Fibroblast of skin of left quadriceps (primary cell): Measurements from ENCODE around the gene NHP2.
A peak's percentile ranks its signal among the peaks of the same experiment; 100 is the strongest.
"Not testable (repeated sequence)": the region's sequence is repeated elsewhere in the genome, so short reads cannot be mapped to it uniquely, and the experiment has no call there.

Experiments used
- DNase-seq, 2 experiments: peaks; one replicate each; pipeline ENCODE4 v3.0.0-alpha.2; 2013; ENCODE audit warnings: low read depth in 2 of 2

NHP2 gene

DNA sequence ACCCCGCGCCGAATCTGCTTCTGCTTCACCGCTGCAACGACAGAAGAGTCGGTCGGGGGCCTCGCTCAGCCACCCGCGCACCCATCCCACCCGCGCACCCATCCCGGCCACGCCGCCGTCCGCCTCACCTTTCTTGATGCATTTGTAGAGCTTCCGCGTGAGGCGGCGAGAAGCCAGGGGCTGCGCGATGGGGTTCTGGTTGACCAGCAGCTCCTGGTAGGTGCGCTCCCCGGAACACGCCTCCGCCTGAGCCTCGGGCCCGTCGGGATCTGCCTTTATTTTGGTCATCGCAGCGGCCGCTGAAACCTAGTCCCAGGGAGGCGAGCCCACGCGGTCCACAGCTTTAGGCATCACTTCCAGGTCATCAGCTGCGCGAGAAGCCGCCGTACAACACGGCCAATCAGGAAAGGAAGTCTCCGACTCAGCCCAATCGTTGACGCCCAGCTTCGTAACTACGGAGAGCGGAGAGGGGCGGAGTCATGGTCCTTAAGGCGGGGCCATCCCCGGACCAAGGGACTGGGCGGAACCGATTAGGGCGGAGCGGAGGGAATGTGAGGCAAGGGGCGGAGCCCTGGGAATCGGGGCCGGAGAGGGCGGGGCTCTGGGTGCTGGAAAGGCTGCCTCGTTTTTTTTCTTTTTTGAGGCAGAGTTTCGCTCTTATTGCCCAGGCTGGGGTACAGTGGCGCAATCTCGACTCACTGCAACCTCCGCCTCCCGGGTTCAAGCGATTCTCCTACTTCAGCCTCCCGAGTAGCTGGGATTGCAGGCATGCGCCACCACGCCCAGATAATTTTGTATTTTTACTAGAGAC is at the start of gene NHP2:
NHP2 (minus strand) TSS at position 356 of the 811 bp plus-strand sequence; CDS start at position 288, 68 bp downstream.
- DNase-seq, result peak; percentile 97

DNA sequence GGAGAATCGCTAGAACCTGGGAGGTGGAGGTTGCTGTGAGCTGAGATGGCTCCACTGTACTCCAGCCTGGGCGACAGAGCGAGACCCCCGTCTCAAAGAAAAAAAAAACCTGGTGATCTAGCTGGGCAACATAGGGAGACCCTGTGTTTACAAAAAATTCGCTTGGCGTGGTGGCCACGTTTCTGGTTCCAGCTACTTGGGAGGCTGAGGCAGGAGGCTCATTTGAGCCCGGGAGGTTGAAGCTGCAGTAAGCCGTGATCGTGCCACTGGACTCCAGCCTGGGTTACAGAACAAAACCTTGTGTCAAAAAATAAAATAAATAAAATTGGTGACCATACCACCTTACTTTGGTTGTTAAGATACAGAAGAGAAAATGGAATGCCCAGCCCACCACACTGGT is 48.9 kb upstream of the NHP2 start:
- DNase-seq, result no peak

DNA sequence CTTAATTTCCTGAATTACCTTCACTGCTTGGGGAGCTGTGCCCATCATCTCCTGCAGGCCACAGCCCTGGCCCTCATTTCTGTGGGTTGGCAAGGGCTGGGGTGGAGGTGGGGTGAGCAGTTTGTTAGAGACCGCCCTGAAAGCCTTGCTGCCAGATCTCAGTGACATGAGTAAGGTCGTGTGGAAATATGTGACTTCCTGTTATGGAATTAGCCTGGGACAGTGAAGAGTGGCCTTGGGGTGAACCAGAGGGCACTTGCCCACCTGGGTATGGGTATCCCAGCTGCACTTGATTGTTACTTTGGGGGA is 48.2 kb upstream of the NHP2 start:
- DNase-seq, result no peak

DNA sequence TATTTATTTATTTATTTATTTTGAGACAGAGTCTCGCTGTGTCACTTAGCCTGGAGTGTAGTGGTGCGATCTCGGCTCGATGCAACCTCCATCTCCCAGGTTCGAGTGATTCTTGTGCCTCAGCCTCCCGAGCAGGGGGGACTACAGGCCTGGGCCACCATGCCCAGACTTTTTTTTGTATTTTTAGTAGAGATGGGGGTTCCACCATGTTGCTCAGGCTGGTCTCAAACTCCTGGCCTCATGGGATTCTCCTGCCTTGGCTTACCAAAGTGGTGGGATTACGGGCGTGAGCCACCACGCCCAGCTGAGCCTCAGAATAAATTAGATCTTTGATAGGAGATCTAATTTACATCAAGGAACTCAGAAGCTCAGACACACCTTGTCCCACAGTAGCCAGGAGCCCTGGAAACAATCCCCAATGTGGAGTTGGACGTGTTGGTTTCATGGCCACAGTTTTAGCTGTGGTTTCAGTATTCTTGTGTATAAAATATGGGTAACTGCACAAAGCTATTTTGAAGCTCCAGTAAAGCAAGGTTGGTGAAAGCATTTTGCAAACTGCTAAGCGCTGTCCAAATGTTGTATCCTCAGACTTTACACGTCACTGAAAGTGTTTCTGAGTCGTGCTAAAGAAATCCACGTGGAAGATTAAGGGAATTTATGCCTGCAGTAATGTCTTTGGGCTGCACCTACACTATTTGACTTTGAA is 47.7 kb upstream of the NHP2 start:
- no peak for DNase-seq

DNA sequence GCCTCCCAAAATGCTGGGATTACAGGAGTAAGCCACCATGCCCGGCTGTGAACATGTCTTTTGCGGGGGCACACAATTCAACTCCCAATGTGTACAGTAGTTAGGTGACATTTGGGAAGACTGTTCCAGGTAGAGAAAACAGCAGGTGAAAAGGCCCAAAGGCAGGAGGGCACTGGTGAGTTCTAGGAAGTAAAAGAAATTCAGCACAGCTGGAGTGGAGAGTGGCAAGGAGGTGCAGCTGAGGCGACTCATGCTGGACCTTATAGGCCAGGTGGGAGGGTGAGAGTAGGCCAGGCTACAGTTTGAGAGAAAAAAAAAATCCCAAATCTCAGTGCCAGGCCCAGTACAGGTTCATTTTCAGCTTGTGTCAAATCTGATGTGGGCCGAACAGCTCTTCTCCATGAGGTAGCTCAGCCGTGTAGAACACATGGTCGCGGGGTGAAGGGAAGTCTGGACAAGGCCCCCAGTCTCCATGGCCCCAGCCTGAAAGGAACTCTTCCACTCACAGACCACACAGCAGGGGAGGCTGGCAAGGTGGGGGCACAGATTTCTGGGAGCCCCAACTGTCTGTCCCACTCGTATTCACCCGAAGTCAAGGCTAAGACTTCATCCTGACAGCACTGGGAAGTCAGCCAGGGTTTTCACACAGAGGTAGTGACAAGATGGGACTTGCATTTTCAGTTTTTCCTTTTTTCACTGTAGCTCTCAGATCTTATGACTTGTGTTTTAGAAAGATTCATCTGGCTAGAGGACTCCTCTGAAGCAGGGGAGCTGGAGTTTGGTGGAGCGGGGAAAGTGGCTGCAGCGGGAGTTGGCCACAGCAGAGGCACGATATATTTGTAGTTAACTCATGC is 46.1 kb upstream of the NHP2 start:
- DNase-seq, result no peak

DNA sequence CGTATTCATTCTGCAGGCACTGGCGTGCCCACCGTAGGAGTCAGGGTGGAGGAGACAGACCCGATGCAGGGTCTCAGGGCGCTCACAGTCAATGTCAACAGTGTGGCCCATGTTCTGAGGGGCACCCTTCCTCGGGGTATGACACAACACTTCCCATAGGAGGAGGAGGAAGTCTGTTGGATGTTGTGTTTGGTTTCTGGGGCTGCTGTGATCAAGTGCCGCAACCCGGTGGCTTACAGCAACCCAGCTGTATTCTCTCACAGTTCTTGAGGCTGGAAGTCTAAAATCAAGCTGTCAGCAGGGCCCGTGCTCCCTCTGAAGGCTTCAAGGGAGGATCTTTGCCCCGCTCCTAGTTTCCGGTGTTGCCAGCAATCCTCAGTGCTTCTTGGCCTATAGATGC is 45.0 kb upstream of the NHP2 start:
- DNase-seq, result no peak

DNA sequence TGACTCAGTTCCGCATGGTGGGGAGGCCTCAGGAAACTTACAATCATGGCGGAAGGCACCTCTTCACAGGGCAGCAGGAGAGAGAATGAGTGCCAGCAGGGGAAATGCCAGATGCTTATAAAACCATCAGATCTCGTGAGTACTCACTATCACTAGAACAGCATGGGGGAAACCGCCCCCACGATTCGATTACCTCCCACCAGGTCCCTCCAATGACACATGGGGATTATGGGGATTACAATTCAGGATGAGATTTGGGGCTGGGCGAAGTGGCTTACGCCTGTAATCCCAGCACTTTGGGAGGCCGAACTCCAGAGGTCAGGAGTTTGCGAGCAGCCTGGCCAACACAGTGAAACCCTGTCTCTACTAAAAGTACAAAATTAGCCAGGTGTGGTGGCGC is 44.5 kb upstream of the NHP2 start:
- DNase-seq, result not testable (repeated sequence)

DNA sequence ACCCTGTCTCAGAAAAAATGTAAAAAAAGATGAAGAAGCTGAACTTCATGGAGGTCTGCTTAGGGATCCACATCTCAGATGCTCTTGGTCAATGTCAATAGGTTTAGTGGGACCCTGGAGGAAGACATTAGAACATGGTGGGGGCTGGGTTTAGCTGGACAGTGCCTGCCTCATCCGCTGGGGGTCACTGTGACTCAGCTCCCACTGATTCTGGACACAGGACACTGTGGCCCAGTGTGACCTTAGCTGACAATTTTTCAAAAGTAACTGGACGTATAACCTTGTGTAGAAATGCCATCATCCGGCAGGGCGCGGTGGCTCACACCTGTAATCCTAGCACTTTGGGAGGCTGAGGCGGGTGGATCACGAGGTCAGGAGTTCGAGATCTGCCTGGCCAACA is 43.3 kb upstream of the NHP2 start:
- no peak for DNase-seq

DNA sequence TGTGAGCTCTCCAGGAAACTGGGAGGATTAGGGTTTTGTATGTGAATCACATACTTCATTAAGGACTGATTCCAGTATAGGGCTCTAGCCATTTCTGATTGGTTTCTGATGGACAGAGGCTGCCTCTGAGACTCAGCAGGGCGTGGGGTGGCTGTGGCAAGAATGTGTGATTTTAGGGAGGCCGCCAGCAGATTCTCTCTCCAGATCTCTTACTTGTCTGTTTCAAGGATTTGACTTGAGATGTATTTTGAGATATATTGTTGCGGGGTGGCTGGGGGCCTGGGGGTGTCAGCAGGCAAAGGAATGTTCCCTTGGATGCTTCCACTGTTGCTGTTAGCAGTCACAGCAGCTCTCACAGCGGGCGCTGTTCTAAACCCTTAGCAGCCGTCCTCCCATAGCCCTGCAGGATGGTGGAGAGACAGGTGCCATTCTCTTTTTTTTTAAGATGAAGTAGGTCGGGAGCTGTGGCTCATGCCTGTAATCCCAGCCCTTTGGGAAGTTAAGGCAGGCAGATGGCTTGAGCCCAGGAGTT is 42.7 kb upstream of the NHP2 start:
- no peak for DNase-seq

DNA sequence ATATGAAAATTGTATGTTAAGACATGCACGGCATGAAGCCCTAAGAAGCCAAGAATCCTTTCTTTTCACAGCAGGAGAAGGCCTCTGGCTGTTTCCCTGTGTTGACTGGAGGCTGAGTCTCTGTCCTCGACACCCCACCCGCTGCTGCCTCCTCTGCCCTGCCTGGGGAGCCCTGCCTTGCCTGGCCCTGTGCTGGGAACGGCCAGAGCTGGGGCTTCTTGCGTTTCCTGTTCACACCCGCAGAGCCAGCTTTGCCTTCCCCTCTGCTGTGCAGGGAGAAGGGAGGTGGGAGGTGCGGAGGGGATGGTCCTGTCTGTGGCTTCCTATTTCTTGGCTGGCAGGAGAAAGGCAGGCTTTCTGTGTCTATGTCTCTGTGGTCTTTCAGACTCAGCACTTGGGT is 40.3 kb upstream of the NHP2 start:
- DNase-seq, result no peak

DNA sequence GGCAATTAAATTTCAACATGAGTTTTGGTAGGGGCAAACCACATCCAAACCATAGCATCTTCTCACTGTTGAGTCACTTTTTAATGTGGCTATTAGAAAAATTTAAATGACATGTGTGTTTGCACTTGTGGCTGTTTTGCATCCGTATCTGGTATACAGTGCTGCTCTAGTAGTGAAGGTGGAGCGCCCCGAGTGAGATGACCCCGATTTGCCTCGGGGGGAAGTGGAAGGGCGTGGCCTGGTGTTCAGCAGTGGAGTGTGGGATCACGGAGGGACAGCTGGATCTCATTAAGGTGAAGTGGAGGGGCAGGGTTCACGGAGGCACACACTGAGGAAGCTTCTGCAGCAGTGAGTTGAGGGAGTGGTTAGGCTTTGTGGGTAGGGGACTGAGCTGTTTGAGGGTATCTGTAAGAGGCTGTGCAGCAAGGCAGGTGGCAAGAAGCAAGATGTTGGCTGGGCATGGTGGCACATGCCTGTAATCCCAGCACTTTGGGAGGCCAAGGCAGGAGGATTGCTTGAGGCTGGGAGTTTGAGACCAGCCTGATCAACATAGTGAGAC is 39.6 kb upstream of the NHP2 start:
- DNase-seq, result no peak

DNA sequence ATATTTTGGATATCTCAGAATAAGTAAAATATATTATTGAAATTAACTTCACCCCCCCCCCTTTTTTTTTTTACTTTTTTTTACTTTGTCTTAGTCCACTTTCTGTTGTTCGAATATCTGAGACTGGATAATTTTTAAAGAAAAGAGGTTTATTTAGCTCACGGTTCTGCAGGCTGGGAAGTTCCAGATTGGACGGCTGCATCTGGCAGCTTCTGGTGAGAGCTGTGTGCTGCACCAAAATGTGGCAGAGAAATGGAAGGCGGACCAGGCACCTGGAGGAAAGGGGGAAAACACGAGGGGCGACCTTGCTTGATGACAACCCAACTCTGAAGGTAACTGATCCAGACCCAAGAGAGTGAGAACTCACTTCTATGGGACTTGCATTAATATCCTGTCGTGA is 39.1 kb upstream of the NHP2 start:
- no peak for DNase-seq

DNA sequence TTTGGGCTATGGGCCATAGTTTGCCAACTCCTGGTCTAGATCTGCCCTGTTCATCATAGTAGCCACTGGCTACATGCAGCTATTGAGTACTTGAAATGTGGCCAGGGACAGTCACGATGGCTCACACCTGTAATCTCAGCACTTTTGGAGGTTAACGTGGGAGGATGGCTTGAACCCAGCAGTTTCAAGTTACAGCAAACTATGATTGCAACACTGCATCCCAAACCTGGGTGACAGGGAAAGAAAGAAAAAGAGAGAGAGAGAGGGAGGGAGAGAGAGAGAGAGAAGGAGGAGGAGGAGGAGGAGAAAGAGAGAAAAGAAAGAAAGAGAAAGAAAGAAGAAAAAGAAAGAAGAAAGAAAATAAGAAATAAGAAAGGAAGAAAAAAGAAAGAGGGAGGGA is 38.6 kb upstream of the NHP2 start:
- DNase-seq, result no peak

DNA sequence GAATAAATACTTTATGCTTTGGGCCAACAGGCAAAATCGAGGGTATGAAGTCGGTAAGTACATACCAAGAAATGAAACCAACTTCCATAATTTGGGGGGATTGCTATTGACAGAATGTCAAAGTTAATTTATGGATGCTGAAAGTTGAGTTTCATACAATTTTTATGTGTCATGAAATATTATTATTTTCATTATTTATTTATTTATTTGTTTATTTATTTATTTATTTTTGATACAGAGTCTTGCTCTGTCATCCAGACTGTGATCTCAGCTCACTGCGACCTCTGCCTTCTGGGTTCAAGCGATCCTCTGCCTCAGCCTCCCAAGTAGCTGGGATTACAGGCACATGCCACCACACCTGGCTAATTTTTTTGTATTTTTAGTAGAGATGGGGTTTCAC is 38.0 kb upstream of the NHP2 start:
- DNase-seq, result no peak

DNA sequence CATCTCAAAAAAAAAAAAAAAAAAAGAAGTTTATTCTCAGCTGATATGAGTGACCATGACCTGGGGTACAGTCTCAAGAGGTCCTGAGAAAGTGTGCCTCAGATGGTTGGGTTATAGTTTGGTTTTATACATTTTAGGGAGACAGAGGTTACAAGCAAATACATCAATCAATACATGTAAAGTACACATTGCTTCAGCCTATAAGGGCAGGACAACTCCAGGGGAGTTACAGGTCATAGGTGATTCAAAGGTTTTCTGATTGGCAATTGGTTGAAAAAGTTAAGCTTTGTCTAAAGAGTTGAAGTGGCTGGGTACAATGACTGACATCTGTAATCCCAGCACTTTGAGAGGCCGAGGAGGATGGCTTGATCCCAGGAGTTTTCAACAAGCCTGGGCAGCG is 35.7 kb upstream of the NHP2 start:
- no peak for DNase-seq

DNA sequence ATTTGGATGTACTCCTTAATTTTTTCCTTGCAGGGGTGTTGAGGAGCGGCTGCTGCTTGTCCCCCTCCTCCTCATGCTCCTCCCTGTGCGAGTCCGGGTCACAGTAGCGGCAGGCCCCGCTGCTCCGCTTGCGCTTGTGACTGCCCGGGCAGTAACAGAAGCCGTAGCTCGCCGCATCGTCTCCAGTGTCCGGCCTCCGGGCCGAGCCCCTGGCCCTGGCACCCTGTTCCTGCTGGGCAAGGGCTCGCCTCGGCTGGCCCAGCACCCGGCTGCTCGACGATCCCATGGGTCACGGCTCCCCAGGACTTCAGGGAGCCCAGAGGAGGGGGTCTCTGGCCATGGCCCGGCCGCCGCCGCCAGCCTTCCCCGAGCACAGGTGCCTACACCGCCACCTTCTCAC is 33.3 kb upstream of the NHP2 start, which contains the start of gene GMCL2:
GMCL2 (minus strand) TSS at position 358 of the 400 bp plus-strand sequence; CDS start at position 286, 72 bp downstream.
- no peak for DNase-seq

DNA sequence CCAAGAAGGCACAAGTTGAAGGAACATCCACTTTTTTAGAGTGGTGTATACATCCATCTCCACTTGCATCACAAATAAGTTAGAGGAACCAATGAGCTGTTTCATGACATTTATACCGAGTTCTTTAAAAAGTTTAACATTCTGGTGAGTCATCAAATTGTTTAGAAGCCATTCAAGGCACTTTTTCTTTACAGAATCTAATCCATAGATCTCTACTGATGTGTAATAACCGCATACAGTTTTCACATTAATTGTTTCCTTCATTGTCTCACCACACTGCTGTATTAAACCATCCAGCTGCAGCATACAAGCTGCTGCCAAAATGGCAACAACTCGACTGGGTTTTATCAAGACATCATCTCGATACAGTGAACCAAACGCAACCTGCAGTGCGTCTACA is 32.7 kb upstream of the NHP2 start:
- peak; percentile 47 to 49 for DNase-seq

DNA sequence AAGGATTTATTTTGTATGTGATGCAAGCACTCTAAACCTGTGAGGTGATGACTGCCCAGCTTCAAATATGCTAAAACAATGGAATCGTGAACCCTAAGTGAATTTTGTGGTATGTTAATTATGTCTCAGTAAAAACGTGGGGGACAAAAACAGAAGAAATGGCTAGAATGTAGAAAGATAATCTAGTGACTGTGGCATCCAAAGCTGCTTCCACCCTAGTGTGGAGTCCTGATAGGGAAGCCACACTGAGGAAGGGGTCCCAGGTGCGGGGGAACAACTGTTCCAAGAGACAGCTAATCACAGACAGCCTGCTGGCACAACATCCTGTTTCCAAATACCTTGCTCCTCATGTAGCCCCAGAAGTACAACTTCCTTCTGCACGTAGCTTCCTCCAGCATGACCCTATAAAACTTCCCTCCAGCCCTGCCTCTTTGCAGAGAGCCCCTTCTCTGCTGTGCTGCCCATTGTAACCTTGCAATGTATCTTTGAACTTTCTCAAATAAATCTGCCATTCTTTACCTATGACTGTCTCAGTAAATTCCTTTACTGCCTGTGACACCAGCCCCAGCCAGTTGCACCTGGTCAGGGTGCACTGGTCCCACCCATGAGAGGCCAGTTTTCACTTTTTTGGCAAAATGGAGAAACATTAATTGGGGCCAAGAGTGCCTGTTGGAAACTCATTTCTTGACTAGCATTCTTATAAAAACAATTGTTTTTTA is 28.6 kb upstream of the NHP2 start:
- DNase-seq, result no peak

DNA sequence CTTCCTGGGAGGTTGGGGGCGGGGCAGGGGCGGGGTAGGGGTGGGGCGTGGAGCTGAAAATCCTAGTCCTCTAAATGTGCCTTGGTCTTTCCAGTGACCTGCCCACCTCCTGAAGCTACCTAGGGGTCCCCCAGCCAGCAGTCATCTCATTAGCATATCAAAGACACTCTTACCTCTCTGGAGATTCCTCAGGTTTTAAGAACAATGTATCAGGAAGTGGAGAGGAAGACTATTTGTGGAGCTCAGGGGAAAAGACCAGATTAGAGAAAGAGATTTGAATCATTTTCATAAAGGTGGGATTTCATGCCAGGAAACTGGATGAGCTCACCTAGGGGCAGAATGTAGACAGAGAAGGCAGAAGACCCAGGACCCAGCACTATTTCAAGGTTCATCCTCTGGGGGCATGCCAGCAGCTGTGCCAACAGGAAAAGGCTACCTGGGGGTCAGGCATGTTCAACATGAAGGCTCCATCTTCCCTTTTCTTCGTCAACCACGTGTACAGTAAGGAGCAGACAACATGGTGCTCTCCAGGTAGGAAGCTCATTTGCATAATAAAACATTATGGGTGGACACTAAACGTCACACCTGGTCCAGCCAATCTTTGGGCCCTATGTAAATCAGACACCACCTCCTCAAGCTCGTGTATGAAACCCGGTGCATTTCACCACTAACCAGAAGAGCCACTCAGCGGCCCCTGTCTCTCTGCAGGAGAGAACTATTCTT is 26.6 kb upstream of the NHP2 start:
- DNase-seq, result no peak

DNA sequence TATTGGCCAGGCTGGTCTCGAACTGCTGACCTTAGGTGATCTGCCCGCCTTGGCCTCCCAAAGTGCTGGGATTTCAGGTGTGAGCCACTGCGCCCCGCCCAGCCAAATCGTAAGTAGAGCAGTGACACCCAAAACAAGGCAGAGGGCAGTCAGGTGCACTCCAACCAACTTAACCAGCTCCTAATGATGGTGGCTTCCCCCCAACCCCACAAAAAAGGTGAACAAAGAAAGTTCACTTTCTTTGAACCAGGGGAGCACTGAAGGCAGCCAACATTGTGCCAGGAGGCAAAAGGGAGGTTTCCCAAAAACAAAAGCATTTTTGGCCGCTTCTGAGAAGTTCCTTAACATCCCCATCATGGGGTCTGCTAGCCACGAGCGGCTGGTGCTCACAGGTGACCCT is 23.9 kb upstream of the NHP2 start:
- DNase-seq, result no peak

DNA sequence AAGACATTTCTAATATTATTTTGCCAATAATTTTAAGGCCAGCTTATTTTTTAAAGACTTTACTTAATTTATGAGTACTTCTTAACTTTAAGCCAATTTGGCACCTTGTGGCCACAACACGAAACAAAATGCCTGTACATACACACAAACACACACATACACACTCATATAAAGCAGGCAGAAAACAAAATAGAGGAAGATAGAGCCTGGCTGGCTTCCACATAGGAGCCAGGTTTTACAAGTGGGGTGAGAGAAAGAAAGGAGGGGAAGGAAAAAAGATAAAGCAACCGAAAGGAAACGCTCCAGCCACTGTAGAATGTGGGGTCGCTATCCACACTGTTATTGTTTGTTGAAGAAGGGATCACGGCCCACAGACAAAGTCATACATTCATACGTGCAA is 23.1 kb upstream of the NHP2 start:
- no peak for DNase-seq
